Testis (tissue), 2 donors: Measurements from ENCODE around the gene HERC2.

Experiments
- CTCF ChIP-seq, 3 experiments: fragments of 450-650 bp in 2 of 3; fragments of 200-600 bp in 1 of 3; sonication (generic) in 1 of 3; IDR thresholded peaks; one replicate each; pipeline ENCODE4 v1.5.1; 2016 to 2019; ENCODE audit warnings: antibody characterized with exemption in 3 of 3, mild to moderate bottlenecking in 2 of 3, moderate library complexity in 1 of 3
- POLR2A ChIP-seq: fragments of 450-650 bp; IDR thresholded peaks from one replicate; pipeline ENCODE4 v1.6.1; 2017; ENCODE audit warnings: antibody characterized with exemption, mild to moderate bottlenecking, moderate library complexity

- TF ChIP-seq CTCF (IDR thresholded peaks at IDR 0.05) (no peak), POLR2A (no peak)
Observed at GRCh38 chr15:28122038-28122949, 199.7 kb downstream of the HERC2 start.
